Gastroesophageal sphincter (tissue), 4 donors: ENCODE data around the gene MARCHF11. TPM values are rescaled to one million over a fixed set of nuclear protein-coding genes. Genes with fewer than 3 reads are reported as not detected.

Experiments
- ATAC-seq: fragments of 150-250 bp; one replicate; pipeline ENCODE4 v1.9.1; 2016; ENCODE audit warnings: mild to moderate bottlenecking, moderate library complexity
- H3K27ac ChIP-seq, 4 donors: fragments of 200-600 bp; sonication (generic) in 3 of 4; 1 replicate in 3 of 4; 2 replicates in 1 of 4; pipeline ENCODE4 v1.5.1; 2016 to 2019
- H3K27me3 ChIP-seq: fragments of 200-600 bp; sonication (generic); one replicate; pipeline ENCODE4 v1.5.1; 2019
- H3K36me3 ChIP-seq, 2 donors: fragments of 200-600 bp; sonication (generic); one replicate each; pipeline ENCODE4 v1.5.1; 2019; ENCODE audit warnings: control low read depth in 1 of 2
- H3K4me1 ChIP-seq, 3 donors: fragments of 200-600 bp; sonication (generic); 1 replicate in 2 of 3; 2 replicates in 1 of 3; pipeline ENCODE4 v1.5.1; 2016 to 2019; ENCODE audit warnings: control low read depth in 2 of 3
- H3K4me3 ChIP-seq, 2 donors: fragments of 200-600 bp; sonication (generic); one replicate each; pipeline ENCODE4 v1.5.1; 2019; ENCODE audit warnings: mild to moderate bottlenecking in 1 of 2, moderate library complexity in 1 of 2
- H3K9me3 ChIP-seq, 3 donors: fragments of 200-600 bp; sonication (generic); one replicate each; pipeline ENCODE4 v1.5.1; 2017 to 2019; ENCODE audit warnings: control low read depth in 2 of 3
- EP300 ChIP-seq: sonication (generic); formaldehyde crosslinking; IDR thresholded peaks from one replicate; pipeline ENCODE4 v1.6.1; 2017; ENCODE audit warnings: antibody characterized with exemption, mild to moderate bottlenecking
- POLR2A ChIP-seq, 2 donors: fragments of 450-650 bp; IDR thresholded peaks; one replicate each; pipeline ENCODE4 v1.6.1; 2017; ENCODE audit warnings: antibody characterized with exemption in 2 of 2, mild to moderate bottlenecking in 2 of 2, moderate library complexity in 1 of 2
- POLR2AphosphoS5 ChIP-seq: sonication (generic); formaldehyde crosslinking; IDR thresholded peaks from one replicate; pipeline ENCODE4 v1.6.1; 2017; ENCODE audit warnings: antibody characterized with exemption
- WGBS, 2 donors: methylation state at CpG; one replicate each; pipeline ENCODE4 v1.1.5; 2018; ENCODE audit warnings: low coverage in 1 of 2; 5-methylcytosine and 5-hydroxymethylcytosine counted together
- total RNA-seq, 4 donors: library from RNA; depleted of rRNA; stranded (reverse); fragments of >200 nt; gene quantifications; one replicate each; pipeline ENCODE4 v1.1.0, GENCODE V29; 2016
- TF ChIP-seq, protein P1 (sequence below), 4 experiments: fragments of 200-600 bp in 2 of 4; fragments of 450-650 bp in 2 of 4; sonication (generic) in 1 of 4; IDR thresholded peaks; one replicate each; pipeline ENCODE4 v1.5.1; 2017 to 2019; ENCODE audit warnings: antibody characterized with exemption in 4 of 4, mild to moderate bottlenecking in 2 of 4, moderate library complexity in 2 of 4

Gene MARCHF11
- total RNA-seq, 4 donors from 2014 or later = not detected

DNA sequence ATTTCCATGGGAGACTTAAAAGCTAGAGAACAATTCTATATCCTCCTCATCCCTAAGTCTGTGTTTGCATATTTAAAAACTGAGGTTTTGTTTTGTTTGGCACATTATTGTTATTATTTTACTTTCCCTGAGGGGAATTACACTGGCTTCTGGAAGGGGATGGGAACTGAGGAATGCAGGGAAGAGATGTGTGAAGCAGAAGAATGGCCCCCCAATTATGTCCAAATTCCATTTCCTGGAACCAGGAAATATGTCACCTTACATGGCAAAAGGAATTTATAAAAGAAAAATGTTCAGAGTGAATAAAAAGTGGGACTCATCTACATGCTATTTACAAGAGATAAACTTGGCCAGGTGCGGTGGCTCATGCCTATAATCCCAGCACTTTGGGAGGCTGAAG is 129.8 kb downstream of the MARCHF11 start:
- Histone ChIP-seq H3K36me3 (no peaks in the 10 kb centered on the region), H3K9me3 (no peaks in the 10 kb centered on the region), H3K27me3 (no peaks in the 10 kb centered on the region), H3K4me1 (no peaks in the 10 kb centered on the region), H3K27ac (no peak overlapping the region), H3K4me3 (no peak overlapping the region)
- TF ChIP-seq POLR2A (IDR thresholded peaks at IDR 0.05) (no peak), POLR2AphosphoS5 (no peak), EP300 (no peak)
- TF ChIP-seq, protein P1, sequence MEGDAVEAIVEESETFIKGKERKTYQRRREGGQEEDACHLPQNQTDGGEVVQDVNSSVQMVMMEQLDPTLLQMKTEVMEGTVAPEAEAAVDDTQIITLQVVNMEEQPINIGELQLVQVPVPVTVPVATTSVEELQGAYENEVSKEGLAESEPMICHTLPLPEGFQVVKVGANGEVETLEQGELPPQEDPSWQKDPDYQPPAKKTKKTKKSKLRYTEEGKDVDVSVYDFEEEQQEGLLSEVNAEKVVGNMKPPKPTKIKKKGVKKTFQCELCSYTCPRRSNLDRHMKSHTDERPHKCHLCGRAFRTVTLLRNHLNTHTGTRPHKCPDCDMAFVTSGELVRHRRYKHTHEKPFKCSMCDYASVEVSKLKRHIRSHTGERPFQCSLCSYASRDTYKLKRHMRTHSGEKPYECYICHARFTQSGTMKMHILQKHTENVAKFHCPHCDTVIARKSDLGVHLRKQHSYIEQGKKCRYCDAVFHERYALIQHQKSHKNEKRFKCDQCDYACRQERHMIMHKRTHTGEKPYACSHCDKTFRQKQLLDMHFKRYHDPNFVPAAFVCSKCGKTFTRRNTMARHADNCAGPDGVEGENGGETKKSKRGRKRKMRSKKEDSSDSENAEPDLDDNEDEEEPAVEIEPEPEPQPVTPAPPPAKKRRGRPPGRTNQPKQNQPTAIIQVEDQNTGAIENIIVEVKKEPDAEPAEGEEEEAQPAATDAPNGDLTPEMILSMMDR (IDR thresholded peaks at IDR 0.05) = no peak
- no peak for ATAC-seq
- WGBS, 2 donors = 89% methylated on average over 1 of the region's 1 CpG; no CpG with 5 or more reads in 1 of the 2 donors

DNA sequence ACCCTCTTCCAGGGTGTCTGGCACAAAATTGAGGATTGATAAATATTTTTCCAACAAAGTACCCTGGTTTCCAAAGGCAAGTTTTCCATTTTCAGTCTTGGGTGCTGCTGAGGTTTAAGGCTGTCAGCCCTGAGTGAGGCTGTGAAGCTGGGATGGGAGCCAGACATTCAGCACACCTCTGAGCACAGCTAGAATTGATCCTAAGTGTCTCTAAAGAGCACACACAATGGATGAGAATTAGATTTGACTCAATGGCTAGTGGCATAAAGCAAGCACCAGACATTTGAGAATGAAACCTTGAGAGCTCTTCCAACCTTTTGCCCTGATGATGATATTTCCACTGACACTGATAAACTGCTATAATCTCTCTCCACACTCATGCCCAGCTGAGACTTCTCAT is 131.5 kb downstream of the MARCHF11 start:
- no peaks in the 10 kb centered on the region for H3K36me3 ChIP-seq
- no peak overlapping the region for H3K27ac ChIP-seq
- TF ChIP-seq EP300 (no peak), POLR2A (IDR thresholded peaks at IDR 0.05) (no peak), POLR2AphosphoS5 (no peak)
- TF ChIP-seq, protein P1 (IDR thresholded peaks at IDR 0.05) = no peak
- no peaks in the 10 kb centered on the region for H3K27me3 ChIP-seq
- ATAC-seq = no peak
- no peaks in the 10 kb centered on the region for H3K9me3 ChIP-seq
- H3K4me3 ChIP-seq = no peak overlapping the region
- no peaks in the 10 kb centered on the region for H3K4me1 ChIP-seq

DNA sequence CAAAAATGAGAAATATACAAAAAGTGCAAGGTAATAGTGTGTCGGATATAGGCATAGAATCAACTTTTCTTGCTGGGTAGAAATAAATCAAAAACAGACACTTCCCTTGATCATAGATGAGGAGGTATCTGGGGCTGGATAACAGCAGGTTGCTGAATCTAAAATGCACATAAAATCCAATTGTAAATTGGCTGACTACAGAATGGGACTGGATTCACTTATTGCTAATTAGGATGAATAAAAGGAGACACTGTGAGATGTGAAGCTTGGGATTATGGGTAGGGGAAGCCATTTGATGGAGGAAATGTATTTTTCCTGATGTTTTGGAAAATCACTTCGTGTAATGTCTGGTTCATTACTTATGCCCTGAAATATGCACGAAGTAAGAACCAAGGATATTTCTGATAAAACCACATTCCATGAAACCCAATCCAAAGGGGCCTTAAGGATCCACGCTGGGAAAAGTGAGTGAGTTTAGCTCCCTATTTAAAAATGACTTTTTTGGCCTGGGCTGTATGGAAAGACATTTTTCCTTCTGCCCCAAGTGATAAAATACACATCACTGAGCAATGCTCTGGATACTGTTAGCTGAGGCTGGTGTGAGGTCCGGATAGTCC is 136.1 kb downstream of the MARCHF11 start:
- no peak for ATAC-seq
- no peak overlapping the region for H3K27ac ChIP-seq
- H3K4me1 ChIP-seq = no peaks in the 10 kb centered on the region
- H3K27me3 ChIP-seq = no peaks in the 10 kb centered on the region
- TF ChIP-seq POLR2A (IDR thresholded peaks at IDR 0.05) = no peak
- TF ChIP-seq POLR2AphosphoS5 = no peak
- TF ChIP-seq EP300 = no peak
- TF ChIP-seq, protein P1 (IDR thresholded peaks at IDR 0.05) = no peak
- no peak overlapping the region for H3K4me3 ChIP-seq
- WGBS, 2 donors = 62 to 65% methylated on average over 5 of the region's 5 CpGs
- no peaks in the 10 kb centered on the region for H3K9me3 ChIP-seq
- H3K36me3 ChIP-seq = no peaks in the 10 kb centered on the region

DNA sequence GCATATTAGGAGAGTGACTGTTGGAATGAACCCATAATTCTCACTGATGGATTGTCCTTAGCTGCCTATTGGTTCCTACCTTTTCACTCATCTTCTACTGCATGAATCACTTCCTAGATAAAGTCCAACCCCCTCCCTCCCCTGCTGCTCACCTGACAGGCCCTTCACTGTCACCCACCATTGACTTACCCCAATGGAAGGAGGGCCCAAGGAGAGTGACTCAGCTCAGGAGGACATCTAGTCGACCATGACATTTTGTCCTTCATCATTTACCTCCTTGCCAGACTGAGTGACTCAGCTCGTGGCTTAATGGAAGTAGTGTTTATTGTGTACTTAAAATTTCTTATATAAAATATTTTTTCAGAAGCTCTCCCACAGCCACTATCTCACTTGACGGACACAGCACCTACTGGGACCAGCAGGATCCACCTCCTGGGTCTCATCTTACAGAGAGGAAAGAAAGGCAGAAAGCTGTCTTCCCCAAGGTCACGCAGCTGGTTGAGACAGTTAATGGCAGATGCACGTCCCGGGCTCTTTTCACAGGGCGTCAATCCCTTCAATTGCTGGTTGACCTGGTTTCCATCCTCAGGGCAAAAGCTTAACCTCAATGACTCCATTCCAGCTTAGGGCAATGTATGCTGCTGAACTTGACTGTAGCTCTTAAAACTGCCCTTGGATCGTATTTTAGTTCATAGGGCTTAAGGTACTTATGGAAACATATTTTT is 142.3 kb downstream of the MARCHF11 start:
- ATAC-seq = no peak
- WGBS, 2 donors = 61 to 75% methylated on average over 4 to 5 of the region's 8 CpGs

More for the DNA sequence above, 142.3 kb downstream of the MARCHF11 start:
- H3K4me3 ChIP-seq = no peak overlapping the region
- H3K9me3 ChIP-seq = no peaks in the 10 kb centered on the region
- TF ChIP-seq POLR2AphosphoS5 (no peak), POLR2A (IDR thresholded peaks at IDR 0.05) (no peak), EP300 (no peak)
- TF ChIP-seq, protein P1 (IDR thresholded peaks at IDR 0.05) = no peak
- no peak overlapping the region for H3K27ac ChIP-seq
- no peaks in the 10 kb centered on the region for H3K36me3 ChIP-seq
- H3K4me1 ChIP-seq = no peaks in the 10 kb centered on the region
- H3K27me3 ChIP-seq = no peaks in the 10 kb centered on the region
